GM12892 (cell line): ENCODE measurements around the gene MVP.

ENCODE experiments used
- POLR2A ChIP-seq: IDR thresholded peaks from 2 replicates; pipeline ENCODE4 v1.6.1; 2011; ENCODE audit warnings: low read depth, low read length, control low read depth
- POLR2AphosphoS5 ChIP-seq: IDR thresholded peaks from 2 replicates; pipeline ENCODE4 v1.6.1; 2011; ENCODE audit warnings: low read depth, low read length, control low read depth
- TAF1 ChIP-seq: IDR thresholded peaks from 2 replicates; pipeline ENCODE4 v1.6.1; 2011; ENCODE audit warnings: low read depth, mild to moderate bottlenecking, control low read depth, low read length, borderline replicate concordance

DNA sequence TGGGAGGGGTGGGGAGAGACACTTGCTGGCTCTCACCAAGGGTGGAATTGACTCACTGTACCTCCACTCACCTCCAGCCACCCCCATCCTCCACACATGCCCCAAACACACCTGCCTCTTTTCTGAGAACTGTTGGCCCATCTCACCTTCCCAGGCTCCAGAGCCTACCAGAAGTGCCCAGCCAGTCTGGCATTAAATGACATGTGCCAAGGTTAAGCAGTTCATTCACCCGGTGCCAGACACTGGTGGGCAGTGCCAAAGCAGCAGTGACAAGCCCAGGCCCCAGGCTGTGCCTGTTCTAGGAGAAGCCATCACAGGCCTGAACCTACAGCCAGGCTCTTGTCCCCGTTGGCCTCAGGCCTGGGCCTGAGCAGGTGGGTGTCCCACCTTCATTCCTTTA lies 11.2 kb downstream of the MVP start:
- no peak for TF ChIP-seq POLR2A
- no peak for TF ChIP-seq POLR2AphosphoS5
- TF ChIP-seq TAF1 = no peak
